Omental fat pad (tissue), 4 donors: ENCODE data around the gene LCP1. TPM values are rescaled to one million over a fixed set of nuclear protein-coding genes. Genes with fewer than 3 reads are reported as not detected.

Experiments used
- ATAC-seq: fragments of 150-250 bp; one replicate; pipeline ENCODE4 v1.9.1; 2016; ENCODE audit warnings: mild to moderate bottlenecking, moderate library complexity; ENCODE audit not compliant: low FRiP score
- DNase-seq: peaks from one replicate; pipeline ENCODE4 v3.0.0-alpha.2; 2019; ENCODE audit warnings: low spot score
- CTCF ChIP-seq, 3 donors: fragments of 450-650 bp; IDR thresholded peaks; one replicate each; pipeline ENCODE4 v1.5.1; 2016 to 2017; ENCODE audit warnings: antibody characterized with exemption in 3 of 3, mild to moderate bottlenecking in 3 of 3, moderate library complexity in 2 of 3
- total RNA-seq, 4 donors: library from RNA; depleted of rRNA; stranded (reverse); fragments of >200 nt; gene quantifications; one replicate each; pipeline ENCODE4 v1.1.0, GENCODE V29; 2016

Gene LCP1
- total RNA-seq, 4 donors from 2014 or later = 61.0 to 325 (median 142) TPM

- ATAC-seq = no peak
- no peak for TF ChIP-seq CTCF (IDR thresholded peaks at IDR 0.05)
- no peak for DNase-seq
Measured at GRCh38 chr13:46124967-46125933, 56.7 kb downstream of the LCP1 start.

GRCh38 chr13:46124531-46124966 lies 57.4 kb downstream of the LCP1 start:
- ATAC-seq (no peak), DNase-seq (no peak)
- no peak for TF ChIP-seq CTCF (IDR thresholded peaks at IDR 0.05)

GRCh38 chr13:46122304-46122703 lies 59.7 kb downstream of the LCP1 start:
- DNase-seq = no peak
- no peak for TF ChIP-seq CTCF (IDR thresholded peaks at IDR 0.05)
- ATAC-seq = no peak

DNA sequence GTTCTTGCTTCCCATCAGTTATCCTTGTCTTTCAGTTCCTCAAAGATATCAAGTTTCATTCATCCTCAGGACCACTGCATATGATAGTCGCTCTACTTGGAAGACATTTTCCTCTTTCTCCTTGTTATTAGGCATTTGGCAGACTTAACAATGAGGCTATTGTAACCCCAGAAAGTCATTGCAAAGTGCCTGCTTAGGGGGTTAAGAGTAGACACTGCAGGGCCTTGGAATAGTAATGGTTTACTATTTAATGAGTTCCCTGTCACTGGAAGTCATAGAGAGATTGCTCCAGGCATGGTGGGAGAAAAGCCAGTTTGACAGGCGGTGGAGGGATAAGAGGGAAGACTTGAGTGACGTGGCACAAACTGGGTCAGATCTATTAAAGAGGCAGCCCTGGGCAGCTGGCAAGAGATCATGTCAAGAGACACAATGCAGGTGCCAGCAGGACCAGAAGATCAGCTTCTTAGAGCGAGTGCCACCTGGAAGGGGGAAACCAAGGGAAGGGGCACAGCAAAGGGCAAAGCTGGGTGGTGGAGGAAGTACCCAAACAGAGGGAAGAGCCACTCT lies 60.3 kb downstream of the LCP1 start:
- no peak for ATAC-seq
- TF ChIP-seq CTCF (IDR thresholded peaks at IDR 0.05) = no peak
- no peak for DNase-seq

GRCh38 chr13:46121033-46121432 lies 60.9 kb downstream of the LCP1 start:
- ATAC-seq (no peak), DNase-seq (no peak)
- TF ChIP-seq CTCF (IDR thresholded peaks at IDR 0.05) = no peak

DNA sequence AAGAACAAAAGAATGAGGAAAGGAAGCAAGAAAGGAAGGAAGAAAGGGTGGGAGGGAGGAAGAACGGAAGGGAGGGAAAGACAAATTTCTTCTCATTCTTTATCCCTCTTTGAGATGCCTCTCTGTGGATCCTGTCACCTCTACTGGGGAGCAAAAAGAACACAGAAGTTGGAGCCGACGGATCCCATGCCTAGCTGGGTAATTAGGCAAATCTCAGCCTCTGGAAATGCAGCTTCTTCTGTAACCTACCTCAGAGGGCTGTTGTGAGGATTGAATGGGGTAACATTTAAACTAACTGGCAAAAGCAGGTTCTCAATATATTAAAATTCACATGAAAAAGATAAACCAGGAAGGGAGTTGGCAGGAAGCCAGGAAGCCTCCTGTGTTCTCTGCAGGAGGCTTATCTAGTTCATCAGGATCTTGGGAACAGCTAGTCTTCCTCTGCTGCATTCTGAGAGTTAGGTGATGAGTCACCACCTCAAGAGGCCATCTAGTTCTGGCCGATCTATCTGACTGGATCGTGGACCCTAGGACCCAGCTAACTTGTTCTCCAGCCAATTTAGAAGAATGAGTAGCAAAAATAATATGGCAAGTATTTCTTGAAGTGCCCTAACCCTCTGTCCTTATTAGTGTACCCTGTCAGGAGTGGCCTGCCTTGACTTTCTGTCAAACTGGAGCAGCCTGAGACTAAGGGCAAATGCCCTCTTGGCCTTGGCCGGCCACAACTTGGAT lies 61.9 kb downstream of the LCP1 start:
- no peak for TF ChIP-seq CTCF (IDR thresholded peaks at IDR 0.05)
- no peak for DNase-seq

More for the DNA sequence above, 61.9 kb downstream of the LCP1 start:
- peak; percentile 71 for ATAC-seq
